Stimulated activated CD4-positive, alpha-beta T cell treated with anti-CD3 and anti-CD28 coated beads, Interleukin-15, amount 100 ng/mL, for 24 hours (primary cell): ENCODE measurements around the gene TRIM56.
A peak's percentile ranks its signal among the peaks of the same experiment; 100 is the strongest.
"Not testable (repeated sequence)": the region's sequence is repeated elsewhere in the genome, so short reads cannot be mapped to it uniquely, and the experiment has no call there.

Experiments used
- DNase-seq: peaks from one replicate; pipeline ENCODE4 v3.0.0-alpha.2; 2020

Gene TRIM56

GRCh38 chr7:101092266-101092905 lies 7.1 kb downstream of the TRIM56 start:
- DNase-seq = not testable (repeated sequence)

GRCh38 chr7:101093906-101094305 lies 8.6 kb downstream of the TRIM56 start:
- DNase-seq = no peak

GRCh38 chr7:101094376-101094775 lies 9.1 kb downstream of the TRIM56 start:
- DNase-seq = no peak

GRCh38 chr7:101094791-101095375 lies 9.6 kb downstream of the TRIM56 start:
- DNase-seq = peak; percentile 59

- no peak for DNase-seq
Observed at GRCh38 chr7:101096331-101096956, 11.2 kb downstream of the TRIM56 start.

GRCh38 chr7:101096957-101097347 lies 11.7 kb downstream of the TRIM56 start:
- DNase-seq = no peak

- DNase-seq = no peak
Observed at GRCh38 chr7:101097561-101097960, 12.3 kb downstream of the TRIM56 start.

- DNase-seq = peak; percentile 76
Observed at GRCh38 chr7:101099969-101100781, 14.9 kb downstream of the TRIM56 start.

- DNase-seq = no peak
Observed at GRCh38 chr7:101100858-101101847, 15.9 kb downstream of the TRIM56 start.

GRCh38 chr7:101102026-101102425 lies 16.7 kb downstream of the TRIM56 start:
- no peak for DNase-seq

GRCh38 chr7:101103701-101104100 lies 18.4 kb downstream of the TRIM56 start:
- not testable (repeated sequence) for DNase-seq

GRCh38 chr7:101104193-101104713 lies 19.0 kb downstream of the TRIM56 start:
- DNase-seq = no peak

GRCh38 chr7:101104799-101105198 lies 19.5 kb downstream of the TRIM56 start:
- DNase-seq = no peak

- DNase-seq = not testable (repeated sequence)
Observed at GRCh38 chr7:101105248-101105647, 20.0 kb downstream of the TRIM56 start.

GRCh38 chr7:101106386-101106785 lies 21.1 kb downstream of the TRIM56 start:
- DNase-seq = no peak

- no peak for DNase-seq
Observed at GRCh38 chr7:101108330-101108857, 23.1 kb downstream of the TRIM56 start.

- no peak for DNase-seq
Observed at GRCh38 chr7:101108961-101109360, 23.7 kb downstream of the TRIM56 start.

GRCh38 chr7:101109368-101109767 lies 24.1 kb downstream of the TRIM56 start:
- DNase-seq = no peak

GRCh38 chr7:101111261-101111660 lies 26.0 kb downstream of the TRIM56 start:
- no peak for DNase-seq

GRCh38 chr7:101112233-101112632 lies 27.0 kb downstream of the TRIM56 start:
- DNase-seq = no peak

GRCh38 chr7:101113140-101113539 lies 27.9 kb downstream of the TRIM56 start:
- DNase-seq = not testable (repeated sequence)

GRCh38 chr7:101113836-101114235 lies 28.6 kb downstream of the TRIM56 start:
- no peak for DNase-seq
